Suprapubic skin (tissue), 4 donors: ENCODE results near the gene GBP6. TPM values are rescaled to one million over a fixed set of nuclear protein-coding genes. Genes with fewer than 3 reads are reported as not detected.
"Not testable (repeated sequence)": the region's sequence is repeated elsewhere in the genome, so short reads cannot be mapped to it uniquely, and the experiment has no call there.

Experiments used
- DNase-seq, 2 donors: peaks; one replicate each; pipeline ENCODE4 v3.0.0-alpha.2; 2019; ENCODE audit warnings: low spot score in 2 of 2
- H3K27ac ChIP-seq: fragments of 200-600 bp; sonication (generic); one replicate; pipeline ENCODE4 v1.5.1; 2019
- H3K27me3 ChIP-seq: fragments of 200-600 bp; sonication (generic); one replicate; pipeline ENCODE4 v1.5.1; 2019
- H3K36me3 ChIP-seq: fragments of 200-600 bp; sonication (generic); one replicate; pipeline ENCODE4 v1.5.1; 2019
- H3K4me1 ChIP-seq: fragments of 200-600 bp; sonication (generic); one replicate; pipeline ENCODE4 v1.5.1; 2019
- H3K4me3 ChIP-seq: fragments of 200-600 bp; sonication (generic); one replicate; pipeline ENCODE4 v1.5.1; 2019; ENCODE audit warnings: mild to moderate bottlenecking
- H3K9me3 ChIP-seq: fragments of 200-600 bp; sonication (generic); one replicate; pipeline ENCODE4 v1.5.1; 2019
- EP300 ChIP-seq: sonication (generic); formaldehyde crosslinking; IDR thresholded peaks from one replicate; pipeline ENCODE4 v1.6.1; 2017; ENCODE audit warnings: antibody characterized with exemption
- POLR2A ChIP-seq, 2 donors: fragments of 450-650 bp; IDR thresholded peaks; one replicate each; pipeline ENCODE4 v1.6.1; 2017; ENCODE audit warnings: antibody characterized with exemption in 2 of 2, mild to moderate bottlenecking in 2 of 2, moderate library complexity in 2 of 2
- POLR2AphosphoS5 ChIP-seq, 3 donors: sonication (generic); formaldehyde crosslinking; IDR thresholded peaks; one replicate each; pipeline ENCODE4 v1.6.1; 2017; ENCODE audit warnings: antibody characterized with exemption in 3 of 3
- WGBS: methylation state at CpG from one replicate; pipeline ENCODE4 v1.1.5; 2018; 5-methylcytosine and 5-hydroxymethylcytosine counted together
- total RNA-seq, 4 donors: library from RNA; depleted of rRNA; stranded (reverse); fragments of >200 nt; gene quantifications; one replicate each; pipeline ENCODE4 v1.1.0, GENCODE V29; 2016
- TF ChIP-seq, protein P1 (sequence below), 2 donors: fragments of 200-600 bp in 1 of 2; fragments of 450-650 bp in 1 of 2; sonication (generic) in 1 of 2; IDR thresholded peaks; one replicate each; pipeline ENCODE4 v1.5.1; 2016 to 2019; ENCODE audit warnings: antibody characterized with exemption in 2 of 2, mild to moderate bottlenecking in 1 of 2, moderate library complexity in 1 of 2

The GBP6 gene
- total RNA-seq, 4 donors from 2014 or later, result 0.26 to 0.64 (median 0.56) TPM

DNA sequence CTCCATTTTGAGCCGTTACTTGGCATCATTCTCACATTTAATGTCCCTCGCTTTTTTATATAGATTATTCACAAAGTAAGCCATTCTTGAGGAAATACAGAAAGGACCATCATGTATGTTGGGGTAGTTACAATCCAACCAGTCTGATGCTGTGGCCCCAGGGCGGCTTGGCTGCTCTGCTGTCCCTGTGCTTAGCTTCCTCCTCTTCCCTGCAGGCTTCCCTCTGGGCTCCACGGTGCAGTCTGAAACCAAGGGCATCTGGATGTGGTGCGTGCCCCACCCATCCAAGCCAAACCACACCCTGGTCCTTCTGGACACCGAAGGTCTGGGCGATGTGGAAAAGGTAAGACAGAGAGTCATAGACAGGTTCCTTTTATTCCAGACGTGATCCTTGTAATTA is 5.5 kb downstream of the GBP6 start:
- no peak for TF ChIP-seq POLR2A (IDR thresholded peaks at IDR 0.05)
- TF ChIP-seq, protein P1, sequence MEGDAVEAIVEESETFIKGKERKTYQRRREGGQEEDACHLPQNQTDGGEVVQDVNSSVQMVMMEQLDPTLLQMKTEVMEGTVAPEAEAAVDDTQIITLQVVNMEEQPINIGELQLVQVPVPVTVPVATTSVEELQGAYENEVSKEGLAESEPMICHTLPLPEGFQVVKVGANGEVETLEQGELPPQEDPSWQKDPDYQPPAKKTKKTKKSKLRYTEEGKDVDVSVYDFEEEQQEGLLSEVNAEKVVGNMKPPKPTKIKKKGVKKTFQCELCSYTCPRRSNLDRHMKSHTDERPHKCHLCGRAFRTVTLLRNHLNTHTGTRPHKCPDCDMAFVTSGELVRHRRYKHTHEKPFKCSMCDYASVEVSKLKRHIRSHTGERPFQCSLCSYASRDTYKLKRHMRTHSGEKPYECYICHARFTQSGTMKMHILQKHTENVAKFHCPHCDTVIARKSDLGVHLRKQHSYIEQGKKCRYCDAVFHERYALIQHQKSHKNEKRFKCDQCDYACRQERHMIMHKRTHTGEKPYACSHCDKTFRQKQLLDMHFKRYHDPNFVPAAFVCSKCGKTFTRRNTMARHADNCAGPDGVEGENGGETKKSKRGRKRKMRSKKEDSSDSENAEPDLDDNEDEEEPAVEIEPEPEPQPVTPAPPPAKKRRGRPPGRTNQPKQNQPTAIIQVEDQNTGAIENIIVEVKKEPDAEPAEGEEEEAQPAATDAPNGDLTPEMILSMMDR (IDR thresholded peaks at IDR 0.05), result no peak
- TF ChIP-seq EP300, result no peak
- TF ChIP-seq POLR2AphosphoS5 (IDR thresholded peaks at IDR 0.05), result no peak
- no peak overlapping the region for H3K27ac ChIP-seq
- no peak for DNase-seq
- H3K27me3 ChIP-seq, result no peaks in the 10 kb centered on the region
- WGBS, result 86% methylated on average over 8 of the region's 8 CpGs
- H3K9me3 ChIP-seq, result no peaks in the 10 kb centered on the region
- no peak overlapping the region for H3K4me3 ChIP-seq
- no peaks in the 10 kb centered on the region for H3K4me1 ChIP-seq
- H3K36me3 ChIP-seq, result no peaks in the 10 kb centered on the region

DNA sequence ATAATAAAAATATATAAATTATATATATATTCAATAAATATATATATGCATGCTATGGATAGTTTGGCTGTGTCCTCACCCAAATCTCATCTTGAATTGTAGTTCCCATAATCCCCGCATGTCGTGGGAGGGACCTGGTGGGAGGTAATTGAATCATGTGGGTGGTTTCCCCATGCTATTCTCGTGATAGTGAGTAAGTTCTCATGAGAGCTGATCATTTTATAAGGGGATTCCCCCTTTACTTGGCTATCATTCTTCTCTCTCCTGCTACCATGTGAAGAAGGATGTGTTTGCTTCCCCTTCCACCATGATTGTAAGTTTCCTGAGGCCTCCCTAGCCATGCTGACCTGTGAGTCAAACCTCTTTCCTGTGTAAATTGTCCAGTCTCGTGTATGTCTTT is 10.0 kb downstream of the GBP6 start:
- not testable (repeated sequence) for H3K4me1 ChIP-seq, H3K4me3 ChIP-seq, DNase-seq, H3K27me3 ChIP-seq, H3K27ac ChIP-seq, H3K9me3 ChIP-seq, H3K36me3 ChIP-seq
- 88% methylated on average over 4 of the region's 4 CpGs for WGBS

DNA sequence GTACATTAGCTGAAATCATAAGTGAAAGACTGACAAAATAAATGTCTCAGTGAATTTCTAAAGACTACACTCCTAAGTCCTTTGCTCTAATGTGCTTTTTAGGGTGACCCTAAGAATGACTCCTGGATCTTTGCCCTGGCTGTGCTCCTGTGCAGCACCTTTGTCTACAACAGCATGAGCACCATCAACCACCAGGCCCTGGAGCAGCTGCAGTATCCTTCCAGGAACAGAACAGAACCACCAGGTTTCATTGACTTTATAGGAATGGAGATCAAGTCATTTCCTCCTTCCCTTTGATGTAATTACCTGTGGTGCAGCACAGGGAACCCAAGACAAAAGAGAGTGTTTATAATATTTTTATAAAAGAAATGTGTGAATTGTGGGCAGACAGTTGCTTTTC is 14.1 kb downstream of the GBP6 start:
- Histone ChIP-seq H3K4me3 (no peak overlapping the region), H3K27ac (no peak overlapping the region), H3K9me3 (no peaks in the 10 kb centered on the region), H3K36me3 (no peaks in the 10 kb centered on the region), H3K4me1 (no peaks in the 10 kb centered on the region), H3K27me3 (no peaks in the 10 kb centered on the region)
- no peak for DNase-seq
- TF ChIP-seq, protein P1 (IDR thresholded peaks at IDR 0.05), result no peak
- TF ChIP-seq POLR2A (IDR thresholded peaks at IDR 0.05) (no peak), POLR2AphosphoS5 (IDR thresholded peaks at IDR 0.05) (no peak), EP300 (no peak)

DNA sequence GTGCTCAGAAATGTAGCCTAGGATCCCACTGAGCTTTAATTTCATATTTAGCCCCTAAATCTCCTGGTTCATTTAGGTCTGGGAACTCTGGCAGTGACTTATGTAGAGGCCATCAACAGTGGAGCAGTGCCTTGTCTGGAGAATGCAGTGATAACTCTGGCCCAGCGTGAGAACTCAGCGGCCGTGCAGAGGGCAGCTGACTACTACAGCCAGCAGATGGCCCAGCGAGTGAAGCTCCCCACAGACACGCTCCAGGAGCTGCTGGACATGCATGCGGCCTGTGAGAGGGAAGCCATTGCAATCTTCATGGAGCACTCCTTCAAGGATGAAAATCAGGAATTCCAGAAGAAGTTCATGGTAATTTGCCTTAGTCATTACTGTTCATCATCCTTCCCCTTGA is 17.8 kb downstream of the GBP6 start:
- TF ChIP-seq EP300, result no peak
- no peak for TF ChIP-seq POLR2AphosphoS5 (IDR thresholded peaks at IDR 0.05)
- TF ChIP-seq, protein P1 (IDR thresholded peaks at IDR 0.05), result no peak
- TF ChIP-seq POLR2A (IDR thresholded peaks at IDR 0.05), result no peak
- 93% methylated on average over 6 of the region's 6 CpGs for WGBS
- H3K9me3 ChIP-seq, result no peaks in the 10 kb centered on the region
- no peaks in the 10 kb centered on the region for H3K36me3 ChIP-seq
- H3K27me3 ChIP-seq, result no peaks in the 10 kb centered on the region
- no peak overlapping the region for H3K4me3 ChIP-seq
- H3K4me1 ChIP-seq, result no peaks in the 10 kb centered on the region
- DNase-seq, result no peak
- H3K27ac ChIP-seq, result no peak overlapping the region

DNA sequence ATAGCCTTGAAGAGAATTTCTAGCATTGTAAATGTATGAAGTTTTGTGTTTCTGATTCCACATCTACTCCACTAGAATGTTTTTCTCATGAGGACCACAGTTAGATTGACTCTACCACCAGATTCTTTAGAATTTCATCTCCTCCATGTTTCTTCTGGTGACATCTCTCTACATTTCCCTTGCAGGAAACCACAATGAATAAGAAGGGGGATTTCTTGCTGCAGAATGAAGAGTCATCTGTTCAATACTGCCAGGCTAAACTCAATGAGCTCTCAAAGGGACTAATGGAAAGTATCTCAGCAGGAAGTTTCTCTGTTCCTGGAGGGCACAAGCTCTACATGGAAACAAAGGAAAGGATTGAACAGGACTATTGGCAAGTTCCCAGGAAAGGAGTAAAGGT is 18.6 kb downstream of the GBP6 start:
- Histone ChIP-seq H3K27me3 (no peaks in the 10 kb centered on the region), H3K27ac (no peak overlapping the region), H3K36me3 (no peaks in the 10 kb centered on the region), H3K4me1 (no peaks in the 10 kb centered on the region), H3K9me3 (no peaks in the 10 kb centered on the region), H3K4me3 (no peak overlapping the region)
- DNase-seq, result no peak
- TF ChIP-seq EP300 (no peak), POLR2A (IDR thresholded peaks at IDR 0.05) (no peak), POLR2AphosphoS5 (IDR thresholded peaks at IDR 0.05) (no peak)
- TF ChIP-seq, protein P1 (IDR thresholded peaks at IDR 0.05), result no peak

DNA sequence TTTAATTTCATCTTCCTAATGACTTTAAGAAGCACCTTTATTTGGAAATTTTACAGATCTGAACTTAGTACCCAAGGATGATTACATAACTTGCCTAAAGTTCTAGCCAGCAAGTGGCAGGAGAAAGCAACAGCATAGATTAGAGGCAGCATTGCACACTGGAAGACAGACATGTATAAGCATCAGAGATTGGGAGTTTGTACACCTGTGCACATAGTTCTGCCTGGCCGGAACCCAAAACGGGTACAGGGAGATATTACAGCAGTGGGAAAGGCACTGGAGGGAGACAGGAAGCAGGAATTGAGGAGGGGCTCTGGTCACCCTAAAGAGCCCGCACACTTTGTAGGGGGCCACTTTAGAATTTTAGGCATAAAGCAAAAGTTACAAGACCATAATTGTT is 19.3 kb downstream of the GBP6 start:
- Histone ChIP-seq H3K36me3 (no peaks in the 10 kb centered on the region), H3K9me3 (no peaks in the 10 kb centered on the region), H3K4me3 (no peak overlapping the region), H3K27me3 (no peaks in the 10 kb centered on the region), H3K27ac (no peak overlapping the region), H3K4me1 (no peaks in the 10 kb centered on the region)
- TF ChIP-seq POLR2AphosphoS5 (IDR thresholded peaks at IDR 0.05) (no peak), POLR2A (IDR thresholded peaks at IDR 0.05) (no peak), EP300 (no peak)
- TF ChIP-seq, protein P1 (IDR thresholded peaks at IDR 0.05), result no peak
- DNase-seq, result no peak
- 85% methylated on average over 3 of the region's 3 CpGs for WGBS
